ENCODE results near the gene IGF1R. TPM values are rescaled to one million over a fixed set of nuclear protein-coding genes. Genes with fewer than 3 reads are reported as not detected.
A peak's percentile ranks its signal among the peaks of the same experiment; 100 is the strongest.

The IGF1R gene
- total and polyA plus RNA-seq, 7 donors, result 1.2 to 130 (median 39.6) TPM

DNA sequence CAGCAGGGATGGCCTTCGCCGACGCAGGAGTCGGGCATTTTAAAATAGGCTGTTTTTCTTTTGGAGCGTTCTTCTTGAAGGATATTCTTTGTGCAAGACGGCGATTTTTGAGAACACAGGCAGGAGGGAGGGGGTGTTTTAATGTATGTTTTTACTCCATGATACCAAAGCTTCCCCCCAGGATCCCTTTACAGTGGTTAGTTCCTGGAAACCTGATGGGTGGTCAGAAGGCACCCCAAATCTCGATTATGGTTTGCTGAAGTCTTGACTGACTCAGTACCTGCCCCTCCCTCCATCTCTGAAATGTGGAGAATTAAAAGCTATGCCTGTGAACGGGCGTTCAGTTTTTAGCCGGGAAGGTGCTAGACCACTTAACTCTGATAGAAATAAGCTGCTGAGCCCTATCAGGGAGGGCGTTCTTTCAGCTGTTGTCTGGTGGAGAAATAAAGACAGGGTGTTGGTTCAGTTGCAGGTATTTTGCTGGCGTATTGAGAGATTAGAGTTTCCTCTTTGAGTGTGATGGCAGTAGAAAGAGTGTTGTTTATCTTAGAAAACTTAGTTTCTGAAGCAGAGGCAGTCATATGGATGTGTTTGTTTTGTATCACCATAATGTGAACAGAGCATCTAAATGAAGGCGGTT lies 3.4 kb downstream of the IGF1R start:
- H3K4me1 ChIP-seq, result peaks cover 0 to 49% (median 39%) of the 10 kb centered on the region in 4 donors
- no peaks in the 10 kb centered on the region for H3K27me3 ChIP-seq
- peak overlapping the region; percentile 92 to 98 (median 96) for H3K27ac ChIP-seq
- H3K36me3 ChIP-seq, result no peaks in the 10 kb centered on the region
- 9 to 13% methylated on average over 14 of the region's 14 CpGs for WGBS, 2 donors
- TF ChIP-seq EP300 (IDR thresholded peaks at IDR 0.05) (no peak), POLR2AphosphoS5 (IDR thresholded peaks at IDR 0.05) (no peak), POLR2A (IDR thresholded peaks at IDR 0.05) (no peak)
- TF ChIP-seq, protein P1, sequence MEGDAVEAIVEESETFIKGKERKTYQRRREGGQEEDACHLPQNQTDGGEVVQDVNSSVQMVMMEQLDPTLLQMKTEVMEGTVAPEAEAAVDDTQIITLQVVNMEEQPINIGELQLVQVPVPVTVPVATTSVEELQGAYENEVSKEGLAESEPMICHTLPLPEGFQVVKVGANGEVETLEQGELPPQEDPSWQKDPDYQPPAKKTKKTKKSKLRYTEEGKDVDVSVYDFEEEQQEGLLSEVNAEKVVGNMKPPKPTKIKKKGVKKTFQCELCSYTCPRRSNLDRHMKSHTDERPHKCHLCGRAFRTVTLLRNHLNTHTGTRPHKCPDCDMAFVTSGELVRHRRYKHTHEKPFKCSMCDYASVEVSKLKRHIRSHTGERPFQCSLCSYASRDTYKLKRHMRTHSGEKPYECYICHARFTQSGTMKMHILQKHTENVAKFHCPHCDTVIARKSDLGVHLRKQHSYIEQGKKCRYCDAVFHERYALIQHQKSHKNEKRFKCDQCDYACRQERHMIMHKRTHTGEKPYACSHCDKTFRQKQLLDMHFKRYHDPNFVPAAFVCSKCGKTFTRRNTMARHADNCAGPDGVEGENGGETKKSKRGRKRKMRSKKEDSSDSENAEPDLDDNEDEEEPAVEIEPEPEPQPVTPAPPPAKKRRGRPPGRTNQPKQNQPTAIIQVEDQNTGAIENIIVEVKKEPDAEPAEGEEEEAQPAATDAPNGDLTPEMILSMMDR (IDR thresholded peaks at IDR 0.05), result no peak
- intact Hi-C loops (cut with DNase I), result loop anchor here (2.0 to 5.0 kb wide), 4 partner anchors 76 to 423 kb away; no protein-coding TSS in a partner anchor
- peak overlapping the region; percentile 63 to 94 (median 85) for H3K4me3 ChIP-seq
- H3K9me3 ChIP-seq, result no peaks in the 10 kb centered on the region
- no peak for DNase-seq

DNA sequence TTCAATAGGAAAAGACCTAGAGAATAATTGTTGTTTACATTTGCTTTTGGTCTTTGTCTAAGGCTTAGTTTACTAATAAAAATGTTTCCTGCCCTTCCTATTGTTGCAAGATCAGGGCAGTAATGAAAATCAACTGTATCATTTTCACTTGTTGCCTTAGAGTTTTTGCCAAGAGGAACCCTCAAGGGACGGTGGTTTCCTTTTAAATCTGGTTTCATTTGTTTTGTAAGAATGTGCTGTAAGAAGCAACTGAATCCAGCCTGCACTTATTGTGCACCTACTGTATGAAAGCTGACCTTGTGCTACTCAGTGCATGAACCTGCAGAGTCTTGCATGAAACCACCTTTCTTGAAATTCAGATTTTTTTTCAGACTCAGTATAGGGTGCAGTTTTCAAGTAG lies 5.3 kb downstream of the IGF1R start:
- no peaks in the 10 kb centered on the region for H3K9me3 ChIP-seq
- H3K4me1 ChIP-seq, result peaks cover 0 to 65% (median 52%) of the 10 kb centered on the region in 4 donors
- H3K36me3 ChIP-seq, result no peaks in the 10 kb centered on the region
- TF ChIP-seq EP300 (IDR thresholded peaks at IDR 0.05), result no peak
- TF ChIP-seq POLR2AphosphoS5 (IDR thresholded peaks at IDR 0.05), result no peak
- TF ChIP-seq, protein P1 (IDR thresholded peaks at IDR 0.05), result no peak
- TF ChIP-seq POLR2A (IDR thresholded peaks at IDR 0.05), result no peak
- H3K4me3 ChIP-seq, result no peak overlapping the region
- H3K27ac ChIP-seq, result peak overlapping the region in 2 of 4 donors; percentile 97 to 98
- intact Hi-C loops (cut with DNase I), result loop anchor here (5.0 kb wide), 2 partner anchors 74 to 124 kb away; no protein-coding TSS in a partner anchor
- no peak for DNase-seq
- 16% methylated on average over 1 of the region's 1 CpG for WGBS, 2 donors
- no peaks in the 10 kb centered on the region for H3K27me3 ChIP-seq

DNA sequence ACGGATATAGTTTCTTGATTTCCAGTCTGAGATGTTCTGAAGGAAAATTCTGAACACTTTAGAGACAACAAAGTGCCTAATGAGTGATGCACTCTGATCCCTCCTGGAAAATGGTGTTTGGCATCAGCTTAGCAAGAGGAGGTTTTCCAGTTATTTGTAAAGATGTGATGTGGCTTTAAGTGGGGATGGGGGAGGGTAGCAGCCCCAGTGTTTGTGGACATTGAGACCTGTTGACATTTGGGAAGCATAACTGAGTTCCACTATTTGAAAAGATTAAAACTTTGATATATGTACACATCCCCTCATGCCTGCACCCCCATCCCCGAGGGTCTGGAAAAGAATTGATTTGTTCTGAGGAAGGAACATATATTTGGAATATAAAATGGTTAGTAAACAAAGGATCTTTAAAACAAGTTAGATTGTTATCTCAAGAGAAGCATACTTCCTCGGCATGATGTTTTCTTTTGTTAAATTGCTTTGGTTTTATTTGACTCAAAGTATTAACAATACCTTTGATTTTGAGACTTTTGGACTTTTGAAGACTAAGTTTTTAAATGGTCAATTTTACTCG lies 6.5 kb downstream of the IGF1R start:
- no peaks in the 10 kb centered on the region for H3K27me3 ChIP-seq
- H3K4me1 ChIP-seq, result peaks cover 0 to 76% (median 62%) of the 10 kb centered on the region in 4 donors
- no peaks in the 10 kb centered on the region for H3K9me3 ChIP-seq
- 33 to 56% methylated on average over 4 of the region's 4 CpGs for WGBS, 2 donors
- H3K27ac ChIP-seq, result peak overlapping the region in 1 of 4 donors; percentile 98
- no peak overlapping the region for H3K4me3 ChIP-seq
- no peaks in the 10 kb centered on the region for H3K36me3 ChIP-seq
- intact Hi-C loops (cut with DNase I), result loop anchor here (5.0 kb wide), 2 partner anchors 72 to 122 kb away; no protein-coding TSS in a partner anchor
- DNase-seq, result no peak
- TF ChIP-seq POLR2A (IDR thresholded peaks at IDR 0.05) (no peak), EP300 (IDR thresholded peaks at IDR 0.05) (no peak), POLR2AphosphoS5 (IDR thresholded peaks at IDR 0.05) (no peak)
- TF ChIP-seq, protein P1 (IDR thresholded peaks at IDR 0.05), result no peak

DNA sequence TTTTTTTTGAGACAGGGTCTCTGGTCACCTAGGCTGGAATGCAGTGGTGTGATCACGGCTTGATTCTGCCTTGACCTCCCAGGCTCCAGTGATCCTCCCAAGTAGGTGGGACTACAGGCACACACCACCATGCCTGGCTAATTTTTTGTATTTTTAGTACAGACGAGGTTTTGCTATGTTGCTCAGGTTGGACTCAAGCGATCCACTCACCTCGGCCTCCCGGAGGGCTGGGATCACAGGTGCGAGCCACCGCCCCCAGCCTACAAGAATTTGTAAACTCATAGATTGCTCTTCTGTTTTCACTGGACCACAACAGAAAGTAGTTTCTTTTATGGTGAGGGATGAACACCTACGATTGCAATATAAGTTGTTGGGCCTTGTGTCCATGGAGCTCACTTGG lies 7.4 kb downstream of the IGF1R start:
- intact Hi-C loops (cut with DNase I), result no loop called here
- H3K27me3 ChIP-seq, result no peaks in the 10 kb centered on the region
- no peak overlapping the region for H3K4me3 ChIP-seq
- TF ChIP-seq EP300 (IDR thresholded peaks at IDR 0.05) (no peak), POLR2A (IDR thresholded peaks at IDR 0.05) (no peak), POLR2AphosphoS5 (IDR thresholded peaks at IDR 0.05) (no peak)
- TF ChIP-seq, protein P1 (IDR thresholded peaks at IDR 0.05), result no peak
- H3K9me3 ChIP-seq, result no peaks in the 10 kb centered on the region
- H3K36me3 ChIP-seq, result no peaks in the 10 kb centered on the region
- WGBS, 2 donors, result 85 to 93% methylated on average over 8 of the region's 8 CpGs
- H3K27ac ChIP-seq, result no peak overlapping the region
- peaks cover 0 to 84% (median 70%) of the 10 kb centered on the region in 4 donors for H3K4me1 ChIP-seq
- no peak for DNase-seq
